GM12874 (cell line): ENCODE data around the gene LCN2.

Source experiments
- TF ChIP-seq, protein P1 (sequence below): IDR thresholded peaks from 2 replicates; pipeline ENCODE4 v1.5.1; 2011; ENCODE audit warnings: low read depth, mild to moderate bottlenecking, control low read depth, low read length, moderate library complexity; ENCODE audit not compliant: insufficient read depth

Gene LCN2

DNA sequence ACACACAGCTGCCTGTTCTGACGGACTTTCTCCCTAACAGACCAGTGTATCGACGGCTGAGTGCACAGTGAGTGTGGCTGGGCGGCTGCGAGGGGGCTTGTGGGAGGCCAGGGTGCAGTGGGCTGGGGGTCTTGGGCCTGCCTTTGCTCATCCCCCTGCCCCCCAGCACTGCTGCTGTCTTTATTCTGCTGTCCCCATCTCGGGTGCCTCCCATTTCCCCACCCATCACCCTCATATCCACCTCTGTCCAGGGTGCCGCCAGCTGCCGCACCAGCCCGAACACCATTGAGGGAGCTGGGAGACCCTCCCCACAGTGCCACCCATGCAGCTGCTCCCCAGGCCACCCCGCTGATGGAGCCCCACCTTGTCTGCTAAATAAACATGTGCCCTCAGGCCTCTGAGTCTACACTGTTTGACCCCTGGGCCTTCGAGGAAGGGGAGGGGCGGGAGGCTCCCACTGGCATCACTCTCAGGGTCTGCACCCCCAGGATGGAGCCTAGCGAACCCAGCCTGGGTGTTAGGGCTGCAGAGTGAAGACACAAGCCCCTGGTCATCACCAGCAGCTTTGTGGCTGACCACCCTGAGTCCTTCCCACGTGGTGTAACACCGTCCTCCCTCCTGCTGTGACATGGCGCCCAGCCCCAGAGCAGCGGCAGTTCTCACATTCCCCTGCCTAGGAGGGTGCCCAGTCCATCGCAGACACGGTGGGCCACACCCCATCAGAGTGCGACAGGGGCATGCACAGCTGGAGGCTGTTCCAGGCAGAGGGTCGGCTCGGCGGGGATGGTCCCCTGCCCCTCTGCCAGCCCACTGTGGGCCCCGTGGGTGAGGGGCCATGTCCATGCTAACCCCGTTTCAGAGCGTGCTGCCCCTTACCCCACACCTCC is 4.0 kb downstream of the LCN2 start:
- TF ChIP-seq, protein P1, sequence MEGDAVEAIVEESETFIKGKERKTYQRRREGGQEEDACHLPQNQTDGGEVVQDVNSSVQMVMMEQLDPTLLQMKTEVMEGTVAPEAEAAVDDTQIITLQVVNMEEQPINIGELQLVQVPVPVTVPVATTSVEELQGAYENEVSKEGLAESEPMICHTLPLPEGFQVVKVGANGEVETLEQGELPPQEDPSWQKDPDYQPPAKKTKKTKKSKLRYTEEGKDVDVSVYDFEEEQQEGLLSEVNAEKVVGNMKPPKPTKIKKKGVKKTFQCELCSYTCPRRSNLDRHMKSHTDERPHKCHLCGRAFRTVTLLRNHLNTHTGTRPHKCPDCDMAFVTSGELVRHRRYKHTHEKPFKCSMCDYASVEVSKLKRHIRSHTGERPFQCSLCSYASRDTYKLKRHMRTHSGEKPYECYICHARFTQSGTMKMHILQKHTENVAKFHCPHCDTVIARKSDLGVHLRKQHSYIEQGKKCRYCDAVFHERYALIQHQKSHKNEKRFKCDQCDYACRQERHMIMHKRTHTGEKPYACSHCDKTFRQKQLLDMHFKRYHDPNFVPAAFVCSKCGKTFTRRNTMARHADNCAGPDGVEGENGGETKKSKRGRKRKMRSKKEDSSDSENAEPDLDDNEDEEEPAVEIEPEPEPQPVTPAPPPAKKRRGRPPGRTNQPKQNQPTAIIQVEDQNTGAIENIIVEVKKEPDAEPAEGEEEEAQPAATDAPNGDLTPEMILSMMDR: no peak

DNA sequence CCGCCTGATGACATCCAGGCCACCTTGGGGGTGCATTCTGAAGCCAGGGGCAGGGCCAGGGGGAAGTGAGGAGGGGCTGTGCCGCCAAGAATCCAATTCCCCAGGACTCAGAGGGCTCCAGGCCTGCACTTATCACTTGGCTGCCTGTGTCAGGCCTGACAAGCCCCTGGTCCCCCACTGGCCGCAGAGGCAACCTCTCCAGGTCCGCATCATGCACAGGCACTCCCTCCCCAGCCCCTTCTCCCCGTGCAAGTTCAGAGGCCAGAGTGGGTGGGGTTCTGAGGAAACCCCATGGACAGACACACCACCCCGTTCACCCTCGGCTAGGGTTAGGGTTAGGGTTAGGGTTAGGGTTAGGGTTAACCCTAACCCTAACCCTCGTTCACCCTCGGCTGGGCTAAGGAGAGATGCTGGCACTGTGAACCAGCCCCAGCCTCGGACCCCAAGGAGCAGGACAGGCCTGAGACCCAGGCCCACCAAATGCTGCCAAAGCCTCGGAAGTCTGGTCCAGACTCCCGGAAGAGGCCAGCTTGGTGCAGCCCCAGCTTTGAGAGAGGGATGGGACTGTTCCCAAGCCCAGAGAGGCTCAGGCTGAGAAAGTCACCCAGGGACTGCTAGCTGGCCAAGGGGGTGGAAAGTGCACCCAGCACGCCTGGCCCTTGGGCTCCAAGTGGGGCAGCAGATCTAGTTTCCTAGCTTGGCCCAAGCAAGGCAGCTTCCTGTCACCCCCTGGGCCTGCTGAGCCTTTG is 4.9 kb downstream of the LCN2 start:
- TF ChIP-seq, protein P1: no peak

- TF ChIP-seq, protein P1: no peak
Observed at GRCh38 chr9:128155736-128156500, 6.7 kb downstream of the LCN2 start.

DNA sequence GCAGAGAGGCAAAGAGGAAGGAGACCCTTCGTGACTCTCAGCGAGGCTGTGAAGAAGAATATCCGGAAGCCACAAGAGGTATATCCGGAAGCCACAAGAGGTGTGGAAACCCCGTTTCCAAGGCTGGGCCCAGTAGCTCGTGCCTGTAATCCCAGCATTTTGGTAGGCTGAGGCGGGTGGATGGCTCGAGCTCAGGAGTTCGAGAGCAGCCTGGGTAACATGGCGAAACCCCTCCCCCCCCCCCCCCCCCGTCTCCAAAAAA is 10.2 kb downstream of the LCN2 start:
- TF ChIP-seq, protein P1: no peak

- TF ChIP-seq, protein P1: no peak
Observed at GRCh38 chr9:128159784-128160602, 10.7 kb downstream of the LCN2 start, which contains the start of gene BBLN. BBLN (plus strand) TSS chr9:128160265; CDS start chr9:128160408, 143 bp downstream.

DNA sequence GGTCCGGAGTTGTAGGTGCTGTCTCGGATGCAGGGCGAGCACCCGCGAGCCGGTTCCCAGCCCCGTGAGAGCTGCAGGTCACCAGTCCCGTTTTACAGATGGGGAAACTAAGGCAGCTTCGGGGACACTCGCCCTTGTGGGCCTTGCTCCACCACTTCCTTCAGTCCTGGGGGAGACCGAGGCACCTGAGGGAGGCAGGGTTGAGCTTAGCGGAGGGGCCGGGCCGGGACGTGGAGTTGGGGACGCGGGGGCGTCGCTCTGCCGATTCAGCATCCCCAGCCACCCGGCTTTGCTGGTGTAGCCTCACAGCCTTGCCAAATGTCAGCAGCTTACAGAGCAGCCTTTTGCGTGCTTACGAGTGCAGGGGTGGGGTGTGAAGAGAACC is 11.3 kb downstream of the LCN2 start:
- TF ChIP-seq, protein P1: no peak
